B cell (primary cell): ENCODE results near the gene TOP3B. TPM values are rescaled to one million over a fixed set of nuclear protein-coding genes. Genes with fewer than 3 reads are reported as not detected.

ENCODE experiments used
- ATAC-seq: fragments of 200-7000 bp; cut with Tn5 transposase; one replicate; pipeline ENCODE4 v1.10.0; 2021; ENCODE audit warnings: low read depth, mild to moderate bottlenecking, moderate number of reproducible peaks, moderate library complexity
- CTCF ChIA-PET: fragments of 350-600 bp; sonication (Branson Sonifier 250); formaldehyde crosslinking; loops from one replicate; lab custom pipeline; 2021; ENCODE audit warnings: antibody characterized with exemption, inconsistent platforms; lab: Charles Lee
- POLR2A ChIA-PET: fragments of 350-600 bp; sonication (Branson Sonifier 250); formaldehyde crosslinking; loops from one replicate; lab custom pipeline; 2021; ENCODE audit warnings: antibody characterized with exemption; lab: Charles Lee
- DNase-seq: peaks from one replicate; pipeline ENCODE4 v3.0.0; 2013
- H2AFZ ChIP-seq: 2 replicates; pipeline ENCODE4 v1.6.1; 2012; ENCODE audit warnings: mild to moderate bottlenecking, low read depth, low read length; ENCODE audit not compliant: insufficient read depth, poor library complexity, severe bottlenecking
- H3K27ac ChIP-seq, 2 donors: 1 replicate in 1 of 2; 2 replicates in 1 of 2; pipeline ENCODE4 v1.5.1; 2012 to 2013; ENCODE audit warnings: low read length in 2 of 2, mild to moderate bottlenecking in 2 of 2, moderate library complexity in 1 of 2
- H3K27me3 ChIP-seq, 4 experiments: fragments of 200-600 bp in 1 of 4; sonication (generic) in 1 of 4; replicated peaks in 1 of 4; 1 replicate in 2 of 4; 2 replicates in 2 of 4; pipeline versions ENCODE4 v1.6.1 to v1.7.0; 2013 to 2016; ENCODE audit warnings: low read length in 3 of 4, mild to moderate bottlenecking in 2 of 4, mixed read lengths in 1 of 4, moderate library complexity in 1 of 4; ENCODE audit not compliant: insufficient read depth in 4 of 4, control insufficient read depth in 3 of 4; ENCODE audit errors: control extremely low read depth in 1 of 4
- H3K36me3 ChIP-seq, 2 experiments: replicated peaks in 1 of 2; 1 replicate in 1 of 2; 2 replicates in 1 of 2; pipeline versions ENCODE4 v1.6.1 to v1.7.1; 2013; ENCODE audit warnings: low read length in 1 of 2; ENCODE audit not compliant: insufficient read depth in 2 of 2, control insufficient read depth in 1 of 2; ENCODE audit errors: control extremely low read depth in 1 of 2, extremely low read depth in 1 of 2
- H3K4me1 ChIP-seq, 2 donors: fragments of 200-600 bp in 1 of 2; sonication (generic) in 1 of 2; 1 replicate in 1 of 2; 2 replicates in 1 of 2; pipeline versions ENCODE4 v1.5.1 to v1.6.1; 2013 to 2017; ENCODE audit warnings: low read length in 2 of 2; ENCODE audit not compliant: control insufficient read depth in 2 of 2, insufficient read depth in 2 of 2
- H3K4me2 ChIP-seq: replicated peaks from 2 replicates; pipeline ENCODE3; 2012; ENCODE audit warnings: mild to moderate bottlenecking, low read depth, low read length; ENCODE audit not compliant: poor library complexity, severe bottlenecking
- H3K4me3 ChIP-seq, 5 experiments: fragments of 200-600 bp in 1 of 5; sonication (generic) in 1 of 5; 1 replicate in 3 of 5; 2 replicates in 2 of 5; pipeline versions ENCODE4 v1.5.1 to v1.7.0; 2011 to 2016; ENCODE audit warnings: low read length in 4 of 5, mild to moderate bottlenecking in 4 of 5, low read depth in 2 of 5, control low read depth in 1 of 5, moderate library complexity in 1 of 5; ENCODE audit not compliant: insufficient read depth in 1 of 5; ENCODE audit errors: control extremely low read depth in 1 of 5, extremely low read depth in 1 of 5
- H3K79me2 ChIP-seq: fragments of 200-600 bp; sonication (generic); one replicate; pipeline ENCODE4 v1.6.0; 2016; ENCODE audit warnings: low read length; ENCODE audit not compliant: control insufficient read depth, insufficient read depth
- H3K9ac ChIP-seq: fragments of 200-600 bp; sonication (generic); 2 replicates; pipeline ENCODE4 v1.6.1; 2017; ENCODE audit warnings: mild to moderate bottlenecking, low read length, moderate library complexity
- H3K9me3 ChIP-seq, 3 donors: one replicate each; pipeline versions ENCODE4 v1.6.1 to v1.7.1; 2013; ENCODE audit warnings: low read length in 2 of 3; ENCODE audit not compliant: control insufficient read depth in 2 of 3, insufficient read depth in 1 of 3; ENCODE audit errors: control extremely low read depth in 1 of 3
- H4K20me1 ChIP-seq: 2 replicates; pipeline ENCODE4 v1.6.0; 2012; ENCODE audit warnings: mild to moderate bottlenecking, low read length; ENCODE audit not compliant: insufficient read depth, control insufficient read depth, poor library complexity, severe bottlenecking
- H3K27ac Mint-ChIP-seq: one replicate; pipeline ENCODE4 v1.8.0; 2021; ENCODE audit warnings: mixed read lengths
- H3K27me3 Mint-ChIP-seq: one replicate; pipeline ENCODE4 v1.8.0; 2021; ENCODE audit warnings: mixed read lengths
- H3K4me1 Mint-ChIP-seq: one replicate; pipeline ENCODE4 v1.8.0; 2021; ENCODE audit warnings: mixed read lengths
- H3K4me3 Mint-ChIP-seq: one replicate; pipeline ENCODE4 v1.8.0; 2021; ENCODE audit warnings: mixed read lengths
- H3K9me3 Mint-ChIP-seq: one replicate; pipeline ENCODE4 v1.8.0; 2022; ENCODE audit warnings: mixed read lengths; ENCODE audit not compliant: insufficient read depth
- CTCF ChIP-seq: fragments of 200-600 bp; IDR thresholded peaks from one replicate; pipeline ENCODE4 v1.8.0; 2022; ENCODE audit warnings: antibody characterized with exemption, mild to moderate bottlenecking
- EZH2 ChIP-seq: IDR thresholded peaks from 2 replicates; pipeline ENCODE4 v1.6.1; 2012; ENCODE audit warnings: borderline replicate concordance, low read depth, mild to moderate bottlenecking, moderate library complexity, low read length; ENCODE audit not compliant: insufficient read depth, poor library complexity, severe bottlenecking
- WGBS: methylation state at CpG from one replicate; pipeline ENCODE4 v1.1.5; 2013; ENCODE audit warnings: missing lambda C conversion rate; ENCODE audit not compliant: insufficient coverage; 5-methylcytosine and 5-hydroxymethylcytosine counted together
- intact Hi-C: fragments of 100-400 bp; cut with micrococcal nuclease; formaldehyde crosslinking; loops from one replicate; pipeline ENCODE4 v1.10.0; 2022
- polyA plus RNA-seq: library from polyadenylated mRNA; depleted of rRNA; stranded (reverse); fragments of >200 nt; gene quantifications from 2 replicates; pipeline ENCODE4 v1.2.3, GENCODE V29; 2012
- total RNA-seq, 2 donors: library from RNA; stranded (reverse); fragments of 120-200 nt in 1 of 2; gene quantifications; 1 replicate in 1 of 2; 2 replicates in 1 of 2; pipeline versions ENCODE4 v1.2.3 to v1.2.4, GENCODE V29; 2013 to 2022

TOP3B gene
- total and polyA plus RNA-seq, 2 donors (not counting 1 experiment from before 2014, with no cell fraction given) = 77.1 to 105 TPM

DNA sequence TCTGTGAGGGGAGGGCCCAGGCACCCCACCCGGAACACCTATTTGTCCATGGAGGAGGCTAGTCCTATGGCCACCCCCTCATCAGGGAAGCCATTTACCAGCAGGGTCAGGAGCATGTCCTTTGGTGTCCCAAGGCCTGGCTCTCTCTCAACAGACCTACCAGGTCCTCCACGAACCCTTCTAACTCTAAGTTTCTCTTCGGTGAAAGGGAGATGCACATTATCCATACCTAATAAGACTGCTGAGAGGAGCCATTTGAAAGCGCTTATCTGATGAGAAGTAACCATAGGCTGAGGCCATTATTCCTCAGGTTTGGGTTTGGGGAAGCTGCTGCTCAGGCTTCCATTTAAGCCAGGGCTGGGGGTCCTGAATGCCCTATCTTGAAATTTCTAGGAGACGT is 9.2 kb upstream of the TOP3B start:
- Histone ChIP-seq H3K9ac (no peak overlapping the region), H3K4me3 (no peak overlapping the region), H2AFZ (no peak overlapping the region), H3K27ac (no peak overlapping the region), H3K36me3 (no peaks in the 10 kb centered on the region), H3K27me3 (no peaks in the 10 kb centered on the region), H3K9me3 (no peaks in the 10 kb centered on the region), H3K4me2 (no peak overlapping the region), H3K79me2 (no peaks in the 10 kb centered on the region), H4K20me1 (no peaks in the 10 kb centered on the region), H3K4me1 (no peaks in the 10 kb centered on the region)
- Mint-ChIP-seq H3K27me3 (no peaks in the 10 kb centered on the region), H3K4me3 (no peak overlapping the region), H3K4me1 (no peaks in the 10 kb centered on the region), H3K27ac (no peak overlapping the region), H3K9me3 (no peaks in the 10 kb centered on the region)
- ChIA-PET CTCF (no interaction called here), POLR2A (no interaction called here)
- intact Hi-C loops = no loop called here
- DNase-seq = no peak
- ATAC-seq = no peak
- TF ChIP-seq CTCF = no peak
- no peak for TF ChIP-seq EZH2
- WGBS = 100% methylated on average over 1 of the region's 5 CpGs

GRCh38 chr22:21991304-21991596 is 8.7 kb upstream of the TOP3B start:
- intact Hi-C loops = no loop called here

More at GRCh38 chr22:21991304-21991596, 8.7 kb upstream of the TOP3B start:
- Mint-ChIP-seq H3K27ac (no peak overlapping the region), H3K4me1 (no peaks in the 10 kb centered on the region), H3K27me3 (no peaks in the 10 kb centered on the region), H3K9me3 (no peaks in the 10 kb centered on the region), H3K4me3 (no peak overlapping the region)
- H2AFZ ChIP-seq = no peak overlapping the region
- H3K4me1 ChIP-seq = no peaks in the 10 kb centered on the region
- no peaks in the 10 kb centered on the region for H3K36me3 ChIP-seq
- no peak overlapping the region for H3K9ac ChIP-seq
- no peaks in the 10 kb centered on the region for H3K27me3 ChIP-seq
- POLR2A ChIA-PET = no interaction called here
- no peaks in the 10 kb centered on the region for H3K9me3 ChIP-seq
- no peak for TF ChIP-seq EZH2
- no peak for TF ChIP-seq CTCF
- CTCF ChIA-PET = interaction anchor here (1.7 kb wide), 1 partner anchor 19 kb away, joined by 4 read pairs; no protein-coding TSS in a partner anchor
- H3K4me3 ChIP-seq = no peak overlapping the region
- over 99% methylated on average over 6 of the region's 6 CpGs for WGBS
- no peaks in the 10 kb centered on the region for H3K79me2 ChIP-seq
- H4K20me1 ChIP-seq = no peaks in the 10 kb centered on the region
- no peak for ATAC-seq
- no peak overlapping the region for H3K4me2 ChIP-seq
- DNase-seq = no peak
- no peak overlapping the region for H3K27ac ChIP-seq
